ENCODE data around the gene FGFBP2.
A peak's percentile ranks its signal among the peaks of the same experiment; 100 is the strongest.

Gene FGFBP2, protein sequence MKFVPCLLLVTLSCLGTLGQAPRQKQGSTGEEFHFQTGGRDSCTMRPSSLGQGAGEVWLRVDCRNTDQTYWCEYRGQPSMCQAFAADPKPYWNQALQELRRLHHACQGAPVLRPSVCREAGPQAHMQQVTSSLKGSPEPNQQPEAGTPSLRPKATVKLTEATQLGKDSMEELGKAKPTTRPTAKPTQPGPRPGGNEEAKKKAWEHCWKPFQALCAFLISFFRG

DNA sequence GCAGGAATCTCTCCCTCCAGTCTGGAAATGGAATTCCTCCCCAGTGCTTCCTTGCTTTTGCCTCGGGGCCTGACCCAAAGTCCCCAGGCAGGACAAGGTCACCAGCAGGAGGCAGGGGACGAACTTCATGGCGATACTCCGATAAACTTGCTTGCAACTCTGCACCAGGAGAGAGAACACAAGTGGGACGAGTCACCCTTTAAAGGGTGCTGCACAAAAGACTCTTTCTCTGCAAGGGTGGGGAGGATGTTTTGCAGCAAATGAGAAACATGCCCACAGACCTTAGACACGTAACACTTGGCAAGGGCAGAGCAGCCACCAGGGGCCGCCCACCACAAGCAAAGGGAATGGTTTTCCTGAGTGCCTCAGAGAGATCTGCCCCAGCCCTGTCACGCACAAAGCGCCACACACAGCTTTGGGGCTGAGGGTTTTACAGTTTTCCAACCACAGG, at the start of gene FGFBP2:
TSS of gene FGFBP2 (minus strand) at position 175 of the 451 bp plus-strand sequence. CDS start at position 129, 46 bp downstream.
- DNase-seq, result peak; percentile 41 to 67

DNA sequence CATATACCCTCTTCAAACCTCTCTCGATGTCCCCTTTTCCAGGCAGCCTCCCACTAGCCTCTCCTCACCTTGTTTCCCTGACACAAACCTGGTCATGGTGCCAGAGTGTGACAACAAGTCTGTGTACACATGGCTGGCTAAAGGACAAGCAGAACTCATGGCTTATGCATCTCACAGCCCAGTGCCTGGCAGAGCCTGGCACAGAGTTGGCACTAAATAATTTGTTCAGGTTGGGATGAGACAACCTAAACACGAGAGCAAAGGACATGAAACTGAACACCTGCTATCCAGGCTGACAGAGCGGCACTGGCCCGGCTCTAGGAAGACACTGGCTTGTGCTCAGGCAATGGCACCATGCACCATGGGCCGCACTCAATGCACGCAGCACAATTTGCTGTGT, 48.2 kb upstream of the FGFBP2 start:
- DNase-seq, result no peak

DNA sequence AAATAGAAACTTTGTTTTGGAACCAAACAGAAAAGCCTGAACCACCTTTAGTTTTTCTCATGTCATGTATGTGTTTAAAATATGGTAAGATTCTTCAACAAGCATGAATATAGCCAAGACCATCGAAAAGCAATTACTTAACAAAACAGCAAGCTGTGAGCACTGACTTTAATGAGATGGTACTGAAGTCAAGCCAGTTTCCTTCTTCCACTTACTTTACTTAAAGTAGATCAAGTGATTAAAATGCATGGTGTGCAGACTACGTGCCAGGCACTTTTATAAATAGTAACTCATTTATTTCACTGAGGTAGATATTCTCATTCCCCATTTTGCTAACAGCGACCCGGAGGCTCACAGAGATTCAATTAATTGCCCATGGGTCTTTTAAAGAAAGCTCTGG, 46.2 kb upstream of the FGFBP2 start:
- no peak for DNase-seq

DNA sequence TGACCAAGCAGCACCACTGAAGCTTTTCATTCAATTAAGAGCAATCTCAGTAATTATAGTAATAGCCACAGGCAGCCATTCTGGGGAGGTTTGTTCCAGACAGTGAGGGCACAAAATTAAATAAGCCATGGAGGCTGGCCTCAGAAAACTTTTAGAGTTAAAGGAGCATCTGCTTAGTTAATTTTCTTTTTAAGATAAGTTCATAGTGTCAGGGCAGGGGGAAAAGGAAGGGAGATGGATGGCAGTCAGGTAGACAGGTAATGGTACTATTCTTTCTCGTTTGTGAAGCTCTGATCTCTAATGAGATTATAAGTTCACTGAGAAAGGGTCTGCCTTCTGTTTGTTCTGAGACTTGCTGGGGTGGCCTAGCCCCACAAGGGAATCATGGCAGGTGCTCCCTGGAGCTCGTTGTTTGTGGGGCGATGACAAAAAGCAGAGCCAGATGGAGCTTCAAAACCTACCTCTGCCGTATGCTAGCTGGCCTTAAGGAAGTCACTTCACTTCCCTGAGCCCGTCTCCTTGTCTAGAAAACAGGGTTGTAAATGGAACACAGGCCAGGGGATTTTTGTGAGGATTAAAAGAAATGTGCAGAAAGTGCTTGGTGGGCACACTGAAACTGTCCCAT, 44.6 kb upstream of the FGFBP2 start:
- DNase-seq, result no peak

DNA sequence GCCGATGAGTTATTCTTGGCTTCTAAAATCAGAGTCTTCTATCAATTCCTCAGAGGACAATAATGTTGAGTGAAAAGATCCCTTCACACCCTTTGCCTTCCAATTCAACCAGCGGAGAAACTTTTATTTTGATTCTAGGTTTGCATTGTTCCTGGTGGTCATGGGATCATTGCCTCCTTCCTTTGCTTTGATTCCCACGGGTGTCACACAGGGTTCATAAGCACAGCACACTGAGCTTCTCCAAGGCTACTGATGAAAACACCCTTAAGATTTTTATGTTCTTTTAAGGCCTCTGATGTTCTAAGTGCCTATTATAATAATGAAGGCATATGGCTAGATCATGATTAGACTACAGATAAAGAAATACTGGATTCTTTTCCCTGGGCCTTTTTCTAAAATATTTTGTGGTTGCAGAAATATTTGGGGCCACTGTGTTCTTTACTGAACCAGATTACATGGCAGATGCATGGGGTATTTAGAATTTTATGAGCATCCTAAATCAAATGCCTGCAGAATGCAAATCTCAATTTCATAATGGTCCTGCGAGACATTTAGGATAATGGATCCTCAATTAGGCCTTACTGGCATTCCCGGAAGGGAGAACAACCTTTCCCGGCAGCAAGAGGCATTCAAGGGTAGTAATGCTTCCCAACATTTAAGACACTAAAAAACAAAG, 43.9 kb upstream of the FGFBP2 start:
- DNase-seq, result no peak

DNA sequence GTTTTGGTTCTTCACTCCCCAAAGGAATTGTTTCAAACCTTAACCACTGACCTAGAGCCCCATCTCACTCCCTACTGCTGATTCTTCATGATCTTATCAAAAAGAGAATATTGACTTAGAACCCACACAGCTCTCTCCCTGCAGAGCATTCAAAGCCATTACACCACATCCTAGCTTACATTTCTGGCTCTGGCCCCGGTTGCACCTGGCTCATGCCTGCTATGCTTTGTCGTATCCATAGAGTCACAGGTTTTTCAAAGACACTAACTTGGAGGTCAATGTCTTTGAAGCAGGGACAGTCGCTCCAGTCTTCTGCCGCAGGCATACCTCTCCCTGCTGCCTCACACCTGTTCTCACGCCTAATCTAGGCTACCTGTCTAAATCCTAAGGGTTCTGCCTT, 42.7 kb upstream of the FGFBP2 start:
- no peak for DNase-seq

DNA sequence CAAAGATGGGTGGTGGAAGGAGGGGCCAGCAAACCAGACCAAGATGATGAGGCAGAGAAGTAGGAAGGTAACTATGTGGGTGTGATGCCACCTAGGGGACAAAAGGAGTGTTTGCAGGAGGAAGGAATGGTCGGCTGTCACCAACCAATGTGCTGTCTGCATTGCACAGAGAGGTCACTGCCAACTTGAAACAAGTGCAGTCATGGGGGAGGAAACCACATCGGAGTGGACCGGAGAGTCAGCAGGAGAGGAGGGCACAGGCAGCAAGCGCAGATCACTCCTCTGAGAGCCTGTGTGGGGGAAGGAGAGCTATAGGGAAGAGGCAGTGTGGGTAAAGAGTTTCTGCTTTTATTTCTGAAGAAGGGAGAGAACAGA, 38.5 kb upstream of the FGFBP2 start:
- peak; percentile 29 to 50 for DNase-seq

DNA sequence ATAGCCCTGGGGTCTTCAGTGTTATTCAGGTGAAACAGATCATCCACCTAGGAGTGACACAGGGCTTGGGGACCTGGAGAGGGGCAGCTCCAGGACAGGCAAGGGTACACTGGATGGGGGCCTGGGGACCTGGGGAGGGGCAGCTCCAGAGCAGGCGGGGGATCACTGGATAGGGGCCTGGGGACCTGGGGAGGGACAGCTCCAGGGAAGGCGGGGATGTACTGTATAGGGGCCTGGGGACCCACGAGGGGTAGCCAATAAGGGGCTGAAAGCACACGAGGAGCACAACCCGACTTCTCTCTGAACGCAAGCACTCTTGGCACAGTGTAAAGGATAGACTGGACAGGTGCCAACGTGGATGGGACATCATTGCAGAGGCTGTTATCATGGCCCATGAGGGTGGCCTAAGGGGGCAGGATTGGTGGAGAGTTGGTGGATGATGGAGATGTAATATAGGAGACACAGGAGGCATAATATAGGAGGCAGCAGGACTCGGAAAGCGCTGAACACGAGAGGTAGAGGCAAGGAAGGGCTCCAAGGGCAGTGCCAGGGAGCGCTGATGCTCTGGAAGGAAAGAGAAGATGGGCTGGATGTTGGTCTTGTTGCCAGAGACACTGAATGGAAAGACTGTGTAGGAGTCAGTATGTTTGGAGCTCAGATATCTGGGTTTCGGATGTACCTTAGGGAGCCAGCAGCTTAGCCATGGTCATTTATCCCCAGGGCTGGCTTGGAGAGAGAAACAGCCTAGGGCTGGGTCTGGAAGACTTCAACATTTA, 37.9 kb upstream of the FGFBP2 start:
- DNase-seq, result no peak

DNA sequence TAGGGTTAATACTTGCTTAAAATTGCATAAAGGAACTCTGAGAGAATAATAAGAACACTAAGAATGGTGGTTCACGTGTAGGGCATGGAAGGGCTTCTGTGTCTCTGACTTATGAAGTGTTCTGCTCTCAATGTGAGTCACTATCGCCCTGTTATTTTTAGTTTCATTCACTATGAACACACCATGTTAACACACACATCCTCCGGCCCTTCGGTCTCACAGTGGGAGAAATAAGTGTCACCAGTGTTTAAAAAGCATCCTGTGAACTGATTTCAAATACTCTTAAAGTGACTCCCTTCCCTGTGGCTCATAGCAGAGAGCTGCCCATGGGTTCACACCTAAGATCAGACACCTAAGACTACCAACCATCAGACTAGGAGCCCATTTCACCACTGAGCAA, 33.8 kb upstream of the FGFBP2 start:
- no peak for DNase-seq

DNA sequence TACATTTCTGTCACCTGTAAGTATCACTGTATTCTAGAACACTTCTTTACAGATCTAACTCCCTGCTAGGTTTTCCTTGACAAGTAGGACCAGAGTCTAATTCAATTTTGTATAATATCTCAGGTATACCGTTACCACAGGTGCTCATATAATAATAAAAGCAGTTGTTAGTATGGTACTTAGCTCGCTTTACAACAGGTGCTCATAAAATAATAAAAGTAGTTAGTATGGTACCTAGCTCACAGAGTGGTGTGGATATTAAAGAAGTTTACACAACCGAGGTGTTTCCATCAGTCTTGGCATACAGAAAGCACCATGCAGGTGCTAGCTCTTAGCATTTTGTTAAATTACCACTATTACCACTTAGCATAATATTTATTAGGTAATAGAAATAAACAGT, 32.9 kb upstream of the FGFBP2 start:
- no peak for DNase-seq

DNA sequence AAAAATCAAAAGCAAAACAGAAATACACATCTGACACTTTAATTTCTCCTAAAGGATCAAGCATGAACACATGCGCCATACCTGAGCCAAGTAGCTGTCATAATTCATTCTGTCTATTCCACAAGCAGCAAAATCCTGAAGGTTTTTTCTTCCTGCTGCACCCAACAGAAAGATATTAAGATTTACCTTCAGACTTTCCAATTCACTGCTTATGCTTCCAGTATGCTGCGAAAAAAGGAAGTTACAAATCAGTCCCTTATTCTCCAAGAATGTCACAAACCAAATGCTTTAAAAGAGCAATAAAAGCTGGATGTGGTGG, 29.2 kb upstream of the FGFBP2 start:
- DNase-seq, result no peak

DNA sequence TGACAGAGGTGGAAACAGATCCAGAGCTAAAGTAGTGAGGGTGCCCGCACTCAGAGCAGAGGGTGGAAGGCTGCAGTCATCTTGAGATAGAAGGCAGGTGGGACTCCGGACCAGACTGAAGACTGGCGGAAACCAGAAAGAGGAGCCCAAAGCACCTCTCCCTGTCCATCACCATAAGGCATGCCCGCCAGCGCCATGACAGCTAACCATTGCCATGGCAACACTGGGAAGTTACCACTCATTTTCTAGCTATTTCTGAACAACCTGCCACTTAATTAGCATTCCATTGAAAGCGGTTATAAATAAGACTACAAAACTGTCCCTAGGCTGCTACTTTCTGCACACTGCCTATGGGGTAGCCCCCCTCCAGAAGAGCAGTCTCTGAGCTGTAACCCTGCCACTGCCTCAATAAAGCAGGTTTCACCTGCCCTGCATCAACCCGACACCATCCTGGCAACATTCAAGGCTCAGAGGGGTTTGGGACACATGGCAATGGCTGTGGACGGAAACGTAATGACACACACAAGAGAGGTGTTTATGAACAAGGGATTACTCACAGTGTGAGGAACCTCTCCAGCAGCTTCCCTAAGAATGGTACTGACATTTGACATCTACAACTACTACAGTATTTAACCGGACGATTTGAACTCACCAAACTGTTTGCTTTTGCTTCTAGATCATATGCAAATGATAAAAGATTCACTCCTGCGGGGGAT, 27.8 kb upstream of the FGFBP2 start:
- no peak for DNase-seq

DNA sequence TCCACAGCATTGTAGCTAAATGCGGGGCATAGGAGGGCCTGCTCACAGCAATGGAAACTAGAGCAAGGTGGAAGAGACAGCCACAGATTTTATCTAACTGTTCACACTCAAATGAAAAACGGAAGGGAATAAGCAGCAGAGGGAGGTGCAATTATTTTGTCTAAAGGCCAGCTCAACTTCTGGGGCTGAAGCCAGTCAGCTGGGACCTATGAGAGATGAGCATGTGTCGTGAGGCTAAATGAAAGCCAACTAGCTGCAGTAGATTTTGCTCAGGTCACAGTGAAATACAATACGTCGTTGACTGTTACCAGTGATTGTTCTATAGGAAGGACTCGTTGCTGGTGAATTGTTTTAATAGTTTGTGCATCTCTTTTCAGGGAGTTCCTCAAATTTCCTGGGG, 26.4 kb upstream of the FGFBP2 start:
- DNase-seq, result no peak

DNA sequence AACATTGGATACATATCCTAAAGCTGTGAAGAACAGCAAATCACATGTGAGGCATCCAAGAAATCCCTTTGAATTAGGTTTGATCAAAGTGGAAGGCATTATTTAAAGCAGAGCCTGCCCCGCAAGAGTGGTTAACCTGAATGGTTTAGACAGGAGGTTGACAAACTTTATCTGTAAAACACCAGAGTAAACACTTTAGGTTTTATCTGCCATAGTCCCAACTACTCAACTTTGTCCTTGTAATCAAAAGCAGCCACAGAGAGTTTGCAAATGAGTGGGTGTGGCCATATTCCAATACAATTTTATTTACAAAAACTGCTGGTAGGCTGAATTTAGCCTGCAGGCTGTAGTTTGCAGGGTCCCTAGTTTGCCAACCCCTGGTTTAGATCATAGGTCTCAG, 25.2 kb upstream of the FGFBP2 start:
- no peak for DNase-seq

DNA sequence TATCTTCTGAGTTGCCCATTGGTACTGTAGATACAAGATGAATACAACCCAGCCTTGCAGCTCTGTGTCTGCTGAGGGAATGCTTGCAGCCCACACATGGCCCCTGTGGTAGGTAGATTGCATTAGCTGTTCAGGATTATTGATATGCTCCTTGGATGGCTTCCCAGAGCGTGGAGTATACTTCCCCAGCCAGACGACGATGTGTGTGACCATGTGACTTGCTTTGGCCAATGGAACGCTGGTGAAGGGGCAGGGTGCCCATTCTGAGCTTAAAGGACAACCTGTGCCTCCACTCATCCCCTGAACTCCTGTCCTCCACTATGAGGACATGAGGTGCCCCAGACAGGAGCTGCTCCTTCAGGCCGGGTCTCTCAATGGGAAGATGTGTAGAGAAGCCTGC, 23.9 kb upstream of the FGFBP2 start:
- DNase-seq, result no peak

DNA sequence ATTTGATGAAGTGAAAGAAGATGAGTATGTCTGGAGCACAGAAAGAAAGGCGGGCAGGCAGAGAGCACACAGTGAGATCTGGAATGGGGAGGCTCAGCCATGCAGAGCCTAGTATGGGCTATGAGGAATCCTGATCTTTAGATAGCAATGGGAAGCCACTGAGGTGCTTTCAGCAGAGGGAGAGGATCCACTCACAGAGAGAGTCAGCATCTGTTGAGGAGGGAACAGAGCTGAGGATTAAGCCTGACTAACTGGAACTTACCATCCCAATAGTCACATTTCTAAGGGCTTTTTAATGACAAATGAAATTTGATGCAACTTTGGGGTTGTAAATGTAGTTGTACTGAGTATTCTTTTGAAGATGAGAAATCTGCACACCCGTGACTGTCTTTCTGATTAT, 20.6 kb upstream of the FGFBP2 start:
- DNase-seq, result no peak

DNA sequence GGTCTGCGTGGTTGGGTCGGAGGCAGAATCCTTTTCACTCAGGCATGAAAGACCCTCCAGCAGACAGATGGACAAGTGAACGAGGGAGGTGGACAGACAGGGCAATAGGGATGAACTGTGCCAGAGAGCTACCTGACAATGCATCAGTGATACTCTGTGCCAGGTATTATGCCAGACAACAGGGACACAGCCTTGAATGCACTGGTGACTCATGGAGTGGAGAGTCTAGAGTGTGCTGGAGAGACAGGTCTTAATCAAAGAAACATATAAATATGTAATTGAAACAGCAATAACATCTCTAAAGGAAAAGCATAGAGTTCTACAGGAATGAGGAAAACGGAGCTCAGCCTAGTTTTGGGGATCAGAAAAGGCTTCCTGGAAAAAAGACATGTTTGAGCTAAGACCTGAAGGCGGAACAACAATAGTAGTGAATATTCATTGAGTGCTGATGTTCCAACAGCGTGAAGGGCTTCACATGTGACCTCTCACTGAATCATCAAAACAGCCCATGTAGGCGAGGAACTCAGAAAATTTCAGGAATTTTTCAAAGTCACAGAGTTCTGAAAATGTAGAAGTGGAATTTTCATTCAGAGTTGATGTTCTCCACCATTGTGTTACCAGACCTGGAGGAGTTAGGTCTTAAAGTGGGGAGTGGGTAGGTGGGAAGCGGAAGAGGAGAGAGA, 20.0 kb upstream of the FGFBP2 start:
- DNase-seq, result no peak

DNA sequence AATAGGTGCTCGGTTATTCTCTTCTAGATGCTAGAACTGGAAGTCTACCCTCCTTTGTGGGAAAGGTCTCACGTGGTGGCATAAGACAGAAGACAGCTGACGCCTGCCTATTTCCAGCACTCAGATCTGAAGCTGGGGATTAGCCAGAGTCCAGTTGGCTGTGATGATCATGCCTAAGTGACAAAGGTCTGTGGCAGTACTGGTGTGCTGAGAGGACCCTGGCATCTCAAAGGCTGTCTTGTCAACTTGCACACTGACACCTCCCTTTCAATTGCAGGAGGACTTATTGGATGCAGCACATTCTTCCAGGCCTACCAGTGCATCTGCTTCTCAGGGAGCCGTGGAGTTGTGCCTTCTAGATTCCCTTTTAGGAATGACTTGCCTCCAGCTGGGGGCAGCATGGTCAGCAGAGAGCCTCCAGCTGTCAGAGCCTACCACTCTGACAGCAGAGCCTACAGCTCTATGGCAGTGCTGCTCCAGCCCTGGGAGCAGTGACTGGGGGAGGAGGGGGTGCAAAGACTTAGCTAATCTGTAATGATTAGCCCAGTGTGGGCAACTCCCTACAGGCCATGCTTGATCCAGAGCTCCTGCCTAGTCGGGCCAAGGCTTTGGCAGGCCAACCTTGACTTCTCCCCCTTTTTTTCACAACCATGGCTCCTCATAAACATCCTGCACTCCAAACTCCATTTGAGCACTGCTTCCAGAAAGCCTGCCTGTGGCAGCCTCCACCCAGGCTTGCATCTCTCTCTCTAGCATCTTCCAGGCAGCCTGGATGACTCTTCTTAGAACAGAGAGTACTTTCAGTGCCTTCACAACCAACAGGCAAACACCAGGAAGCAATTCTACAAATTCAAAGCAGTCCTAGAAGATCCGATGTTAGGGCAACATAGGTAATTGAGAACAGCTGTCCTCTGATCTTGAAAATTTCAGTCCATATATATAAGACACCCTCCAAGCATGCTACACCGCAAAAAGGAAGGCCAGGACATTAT, 13.8 kb upstream of the FGFBP2 start:
- DNase-seq, result no peak

DNA sequence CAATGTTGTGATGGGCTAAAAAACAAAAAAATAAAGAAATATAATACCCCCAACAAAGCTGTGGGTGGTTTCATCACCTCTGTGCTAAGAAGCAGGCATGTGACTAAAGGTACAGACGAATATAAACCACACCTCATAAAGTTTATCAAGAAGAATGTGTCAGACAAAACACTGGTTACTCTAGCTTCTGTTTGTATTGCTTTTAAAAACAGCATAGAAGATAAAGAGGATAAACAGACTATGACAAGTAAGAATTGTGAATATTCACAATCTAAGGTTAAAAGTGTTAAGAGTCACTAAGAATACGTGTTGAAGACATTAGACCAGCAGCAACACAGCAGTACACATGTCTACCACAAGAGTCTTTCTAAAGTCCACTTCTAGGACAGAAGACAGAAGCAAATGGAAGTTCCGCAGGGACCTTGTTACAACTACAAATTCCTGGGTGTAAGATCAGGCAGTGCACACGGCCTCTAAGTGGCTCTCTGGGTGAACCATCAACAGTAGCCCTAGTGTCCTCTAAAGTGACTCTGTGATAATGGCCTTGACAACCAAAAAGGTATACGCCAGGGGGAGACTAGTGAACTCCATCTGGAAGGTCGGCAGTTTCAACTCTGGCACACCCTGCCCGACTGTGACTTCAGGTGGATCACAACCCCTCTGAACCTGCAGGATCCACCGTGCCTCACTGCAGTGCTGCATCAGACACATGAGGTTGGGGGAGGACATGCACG, 8.3 kb upstream of the FGFBP2 start:
- DNase-seq, result no peak

DNA sequence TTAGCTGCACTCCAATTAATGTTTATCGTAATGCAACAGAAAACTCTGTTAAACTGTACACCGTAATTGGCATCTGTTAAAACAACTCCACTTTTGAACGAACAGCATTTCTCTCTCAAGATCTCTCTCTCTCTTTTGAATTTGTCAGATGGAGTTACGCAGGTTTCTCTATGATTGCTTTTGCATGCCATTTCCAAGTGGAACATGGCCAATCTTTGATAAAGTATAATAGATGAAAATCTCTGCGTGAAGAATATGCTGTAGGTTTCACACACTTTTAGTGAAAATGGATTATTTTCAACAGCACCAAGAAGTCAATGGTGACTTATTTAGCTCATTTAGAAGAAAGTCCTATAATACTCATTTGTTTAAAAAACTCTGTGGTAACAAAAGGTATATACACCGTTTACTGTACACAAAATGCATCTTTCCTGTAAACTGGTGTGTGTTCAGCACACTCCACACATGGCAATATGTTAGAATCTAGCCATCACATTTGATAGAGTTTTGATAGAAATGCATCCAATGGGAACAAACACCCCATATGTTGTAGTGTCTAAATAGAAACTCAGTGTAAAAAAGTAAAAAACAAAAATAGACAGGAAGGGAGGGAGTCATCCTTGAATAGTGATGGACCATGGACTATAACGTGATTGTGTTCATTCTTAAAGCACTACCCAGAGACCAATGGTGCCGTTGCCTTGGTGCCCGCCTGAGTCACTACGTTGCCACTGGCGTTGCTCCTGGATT, 5.8 kb upstream of the FGFBP2 start:
- DNase-seq, result no peak
